NCI-H526 (cell line): Measurements from ENCODE around the gene FREM3.

Experiments used
- DNase-seq, 2 experiments: peaks; one replicate each; lab custom pipeline; 2025; lab: John Stamatoyannopoulos, UW

The FREM3 gene

DNA sequence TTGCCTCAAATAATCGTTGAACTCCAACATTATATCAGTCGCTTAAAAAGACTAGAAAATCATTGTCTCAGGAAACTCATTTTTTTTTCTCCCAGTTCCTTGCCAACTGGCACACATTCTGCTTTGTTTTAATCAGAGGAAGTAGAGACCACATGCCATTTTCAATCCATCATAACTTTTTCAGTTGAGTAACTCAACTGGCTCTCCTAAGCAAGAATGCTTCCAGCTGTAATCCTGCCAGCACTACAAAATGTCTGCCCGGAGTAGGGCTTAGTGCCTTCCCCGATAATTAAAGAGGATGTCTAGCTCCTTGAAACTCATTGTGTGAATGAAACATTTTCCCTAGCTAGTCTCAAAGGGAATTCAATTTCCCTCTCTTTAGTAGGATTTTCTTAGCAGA is 33.0 kb downstream of the FREM3 start:
- no peak for DNase-seq

DNA sequence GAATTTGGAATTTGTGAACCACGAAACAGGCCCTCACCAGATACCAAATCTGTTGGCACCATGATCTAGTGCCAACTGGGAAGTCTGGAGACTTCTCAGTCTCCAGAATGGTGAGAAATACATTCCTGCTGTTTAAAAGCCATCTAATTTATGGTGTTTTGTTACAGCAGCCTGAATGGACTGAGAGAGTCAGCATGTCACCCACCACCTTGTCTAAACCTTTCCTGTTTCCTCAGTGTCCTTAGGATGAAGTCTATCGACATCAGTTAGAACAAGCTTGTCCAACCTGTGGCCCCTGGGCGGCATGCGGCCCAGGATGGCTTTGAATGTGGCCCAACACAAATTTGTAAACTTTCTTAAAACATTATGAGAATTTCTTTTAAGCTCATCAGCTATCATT is 42.1 kb downstream of the FREM3 start:
- no peak for DNase-seq

DNA sequence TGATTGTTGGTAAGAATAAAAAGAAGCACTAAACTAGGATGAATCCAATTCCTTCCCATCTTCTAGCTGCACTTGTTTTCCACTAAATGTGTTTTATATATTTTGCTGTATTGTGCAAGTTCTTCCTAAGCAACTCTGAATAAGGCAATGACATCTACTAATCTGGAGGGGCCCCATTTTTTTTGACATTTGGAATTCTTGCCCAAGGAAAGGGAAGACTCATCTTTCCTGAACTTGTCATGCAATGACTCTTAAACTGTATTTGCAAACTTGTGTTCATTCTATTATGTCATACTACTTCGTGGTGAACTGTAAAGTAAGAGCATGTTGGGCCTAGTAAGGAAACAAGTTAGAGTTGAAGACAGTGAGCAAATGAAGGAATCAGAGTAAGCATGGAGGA is 45.9 kb downstream of the FREM3 start:
- no peak for DNase-seq

DNA sequence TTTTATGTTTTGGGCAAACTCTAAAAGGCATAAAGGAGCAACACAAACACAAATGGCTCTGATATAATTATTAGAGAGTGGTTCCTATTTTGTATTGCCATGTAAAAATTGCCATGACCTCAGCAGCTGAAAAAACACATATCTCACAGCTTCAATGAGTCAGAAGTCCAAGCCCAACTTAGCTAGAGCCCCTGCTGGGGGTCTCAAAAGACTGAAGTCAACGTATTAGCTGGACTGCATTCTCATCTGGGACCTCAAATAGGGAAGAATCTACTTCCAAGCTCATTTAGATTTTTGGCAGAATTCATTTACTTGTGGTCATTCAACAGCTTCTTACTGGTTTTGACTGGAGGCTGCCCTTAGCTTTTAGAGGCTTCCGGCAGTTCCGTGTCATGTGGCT is 47.4 kb downstream of the FREM3 start:
- DNase-seq = no peak

DNA sequence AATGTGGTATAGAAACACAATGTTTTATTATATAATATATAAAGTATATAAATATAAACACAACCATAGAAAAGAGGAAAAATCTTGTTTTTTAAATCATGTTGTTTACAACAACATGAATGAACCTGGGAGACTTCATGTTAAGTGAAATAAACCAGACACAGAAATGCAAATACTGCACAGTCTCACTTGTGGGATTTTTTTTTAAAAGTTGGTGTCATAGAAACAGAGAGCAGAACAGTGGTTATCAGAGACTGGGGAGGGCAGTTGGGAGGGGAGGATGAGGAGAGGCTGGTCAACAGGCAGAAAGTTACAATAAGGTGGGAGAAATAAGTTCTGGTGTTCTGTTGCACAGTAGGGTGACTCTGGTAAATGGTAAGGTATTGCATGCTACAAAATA is 57.1 kb downstream of the FREM3 start:
- no peak for DNase-seq

DNA sequence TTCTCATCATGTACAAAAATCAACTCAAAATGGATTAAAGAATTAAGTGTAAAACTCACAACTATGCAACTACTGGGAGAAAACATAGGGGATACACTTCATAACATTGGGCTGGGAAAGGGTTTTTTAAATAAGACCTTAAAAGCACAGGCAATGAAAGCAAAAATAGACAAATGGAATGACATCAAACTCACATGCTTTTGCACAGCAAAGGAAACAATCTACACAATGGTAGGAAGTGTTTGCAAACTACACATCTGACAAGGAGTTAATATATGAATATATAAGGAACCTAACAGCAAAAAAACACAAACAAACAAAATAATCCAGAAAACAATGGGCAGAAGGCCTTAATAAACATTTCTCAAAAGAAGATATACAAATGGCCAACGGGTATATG is 57.9 kb downstream of the FREM3 start:
- no peak for DNase-seq

DNA sequence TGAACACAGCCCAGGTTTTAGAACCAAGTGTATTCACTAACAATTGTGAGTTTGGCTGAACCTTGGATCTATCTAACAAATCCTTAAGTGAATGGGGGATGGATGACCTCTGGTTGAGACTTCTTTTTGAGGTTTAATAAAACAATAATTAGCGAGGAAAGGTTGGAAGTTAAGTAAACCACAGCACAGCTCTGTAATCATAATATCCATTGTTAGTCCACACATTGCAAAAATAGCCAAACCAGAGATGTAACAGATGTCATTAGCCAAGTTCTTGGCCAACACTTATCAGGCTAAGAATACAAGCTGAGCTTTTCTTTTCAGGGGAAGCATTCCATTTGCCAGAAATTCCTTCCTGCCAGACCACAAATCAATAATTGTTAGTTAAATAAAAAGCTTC is 59.1 kb downstream of the FREM3 start:
- DNase-seq = no peak

DNA sequence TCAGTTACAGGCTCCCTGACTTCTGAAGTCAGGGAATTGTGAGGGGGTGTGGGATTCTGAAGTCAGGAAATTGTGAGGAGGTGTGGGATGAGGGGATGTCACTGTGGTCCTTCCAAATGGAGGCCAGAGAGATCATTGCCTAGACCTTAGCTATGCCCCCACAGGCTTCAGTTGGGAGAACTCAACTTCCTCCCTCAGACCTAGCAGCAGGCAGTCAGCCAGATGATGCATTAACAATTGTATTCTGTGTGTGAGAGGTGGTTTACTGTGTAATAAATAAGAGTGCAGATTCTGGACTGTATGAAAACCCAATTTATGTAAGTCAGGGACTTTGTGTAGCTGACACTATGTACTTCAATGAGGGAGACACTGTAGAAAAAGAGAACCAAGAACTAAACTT is 65.7 kb downstream of the FREM3 start:
- DNase-seq = no peak

DNA sequence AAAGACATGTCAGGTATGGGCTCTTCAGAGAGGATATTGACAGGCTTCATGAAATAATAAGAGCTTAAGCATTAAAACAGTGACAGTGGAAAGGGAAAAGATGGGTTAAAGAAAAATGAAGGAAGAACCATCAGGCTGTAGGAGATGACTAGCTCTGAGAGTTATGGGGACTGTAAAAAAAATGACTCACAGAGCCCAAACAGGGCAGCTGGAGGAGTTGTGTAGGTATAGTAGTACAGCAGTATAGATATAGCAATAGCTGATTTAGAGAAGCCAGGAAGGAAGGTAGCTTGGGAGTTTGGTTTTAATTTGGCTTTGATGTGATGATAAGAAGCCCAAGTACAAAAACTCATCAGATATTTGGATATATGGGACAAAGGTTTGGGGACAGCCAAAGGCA is 66.6 kb downstream of the FREM3 start:
- no peak for DNase-seq

DNA sequence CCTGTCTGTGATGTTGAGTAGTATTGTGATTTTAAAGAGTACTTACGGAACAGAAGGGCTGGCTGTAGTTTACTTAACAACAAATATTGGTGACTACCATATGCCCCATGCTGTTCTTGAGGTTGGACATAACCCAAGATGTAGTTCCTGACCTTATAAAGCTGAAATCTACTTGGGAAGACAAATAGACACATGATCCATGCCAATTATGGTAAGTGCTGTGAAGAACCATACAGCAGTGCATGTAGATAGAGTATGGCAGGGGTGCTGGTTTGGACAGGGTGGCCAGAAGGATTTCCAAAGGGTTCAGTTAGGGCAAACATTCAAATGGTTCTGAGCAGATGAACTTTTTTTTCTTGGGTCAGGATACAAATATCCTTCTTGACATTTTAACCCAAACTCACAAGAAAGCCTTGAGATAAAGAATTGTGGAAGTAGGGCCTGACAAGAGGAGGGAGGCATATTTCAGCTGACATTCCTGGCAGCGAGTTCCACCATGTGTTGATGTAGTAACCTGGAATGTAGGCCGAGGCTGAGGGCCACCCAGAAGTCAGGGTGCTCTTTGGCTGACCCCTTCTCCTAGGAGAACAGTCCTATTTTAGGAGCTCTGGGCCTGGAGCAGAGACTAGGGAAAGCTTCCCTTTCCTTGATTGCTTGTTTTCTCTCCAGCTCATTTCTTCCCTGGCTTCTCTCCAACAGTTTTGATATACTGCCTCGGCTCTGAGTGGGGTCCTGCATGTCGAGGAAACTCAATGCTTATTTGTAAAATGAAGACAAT is 74.2 kb downstream of the FREM3 start:
- no peak for DNase-seq

DNA sequence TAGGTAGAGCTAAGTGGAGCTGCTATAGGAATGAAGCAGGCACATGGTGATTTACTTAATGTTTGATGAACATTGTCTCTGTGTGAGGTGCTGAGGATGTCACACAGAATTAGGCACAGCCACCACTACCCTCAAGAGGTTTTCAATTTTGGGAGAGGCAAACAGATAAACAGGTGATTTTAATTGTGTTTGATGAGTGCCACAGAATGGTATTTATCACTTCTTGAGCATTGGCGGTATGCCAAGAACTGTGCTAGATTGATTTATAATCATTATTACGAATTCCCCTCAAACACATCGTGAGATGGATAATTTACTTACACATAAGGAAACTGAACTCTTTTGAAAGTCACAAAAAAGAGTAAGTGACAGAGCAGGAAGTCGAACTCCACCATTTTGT is 74.8 kb downstream of the FREM3 start:
- no peak for DNase-seq

DNA sequence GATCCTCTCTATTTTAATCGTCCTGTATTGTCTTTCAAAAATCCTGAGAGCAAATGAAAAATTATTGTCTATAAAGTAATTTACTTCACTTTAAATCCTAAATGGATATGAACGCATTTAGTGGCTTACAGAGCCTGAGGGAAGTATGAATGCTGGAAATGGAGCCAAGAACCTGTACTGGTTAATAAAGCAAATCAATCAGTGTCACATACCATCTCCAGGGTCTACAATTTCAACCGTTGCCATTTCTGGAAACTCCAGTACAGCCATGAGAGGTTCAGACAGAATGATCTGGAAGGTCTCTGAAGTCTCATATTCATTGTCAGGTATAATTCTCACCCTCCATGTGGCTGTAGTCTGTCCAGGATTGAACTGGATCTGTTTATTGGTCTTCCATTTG is 76.6 kb downstream of the FREM3 start:
- DNase-seq = no peak

DNA sequence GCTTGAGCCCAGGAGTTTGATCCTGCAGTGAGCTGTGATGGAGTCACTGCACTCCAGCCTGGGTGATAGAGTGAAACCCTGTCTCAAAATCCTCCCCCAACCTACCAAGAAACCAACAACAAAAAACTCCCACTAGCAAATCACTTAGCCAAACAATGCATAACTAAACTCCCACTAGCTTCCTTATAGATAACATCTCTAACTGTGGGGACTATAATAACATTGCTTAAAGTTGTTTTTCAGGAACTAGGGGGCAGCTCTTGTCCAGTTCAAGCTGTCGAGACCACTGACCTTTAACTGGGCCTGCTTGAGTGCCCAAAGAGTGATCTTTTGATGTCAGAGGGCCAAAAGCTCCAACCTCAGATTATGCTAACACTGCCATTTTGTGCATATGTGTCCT is 81.7 kb downstream of the FREM3 start:
- no peak for DNase-seq

DNA sequence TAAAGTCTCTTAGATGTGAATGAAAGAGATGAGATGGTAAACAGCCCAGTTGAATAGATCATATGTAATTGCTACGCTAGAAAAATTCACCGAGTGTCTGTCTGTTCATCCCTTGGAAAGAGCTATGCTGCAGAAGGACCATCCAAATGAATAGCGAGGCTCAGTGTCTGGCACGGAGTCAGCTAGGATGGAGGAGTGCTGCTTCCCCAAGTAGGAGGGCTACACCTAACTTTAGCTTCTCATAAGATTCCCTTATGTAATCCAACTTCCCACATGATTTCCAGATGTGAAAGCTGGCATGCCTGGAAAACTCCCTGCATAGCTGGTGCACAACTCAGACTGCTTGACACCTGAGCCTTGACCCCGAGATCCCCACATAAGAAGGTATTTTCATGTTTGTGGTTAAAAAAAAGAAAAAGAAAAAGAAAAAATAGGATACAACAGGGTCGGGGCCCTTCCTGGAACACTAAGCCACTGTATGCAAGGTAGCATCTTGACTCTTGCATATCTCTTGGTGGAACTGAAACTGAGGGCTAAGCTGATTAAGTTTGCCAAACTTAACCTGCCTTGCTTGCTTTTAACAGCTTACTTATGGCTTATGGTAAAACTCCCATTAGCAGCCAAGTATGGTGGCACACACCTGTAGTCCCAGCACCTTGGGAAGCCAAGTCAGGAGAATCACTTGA is 82.3 kb downstream of the FREM3 start:
- DNase-seq = no peak

DNA sequence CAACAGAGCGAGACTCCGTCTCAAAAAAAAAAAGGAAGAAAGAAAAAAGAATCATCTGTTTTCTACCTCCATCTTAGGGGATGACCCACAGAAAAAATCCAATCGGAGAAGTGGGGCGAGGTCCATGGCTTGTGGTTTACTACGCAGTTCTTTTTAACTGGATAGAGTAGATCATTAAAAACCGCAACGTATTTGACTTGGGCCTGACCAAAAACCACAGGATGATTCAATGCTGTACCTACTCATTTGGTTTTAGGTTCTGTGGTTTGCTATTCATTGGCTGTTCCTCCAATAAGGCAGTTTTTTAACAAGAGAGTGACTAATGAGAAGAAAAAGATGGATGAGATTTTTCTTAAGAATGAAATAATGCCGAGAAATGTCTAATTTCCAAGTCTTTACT is 83.7 kb downstream of the FREM3 start:
- no peak for DNase-seq

DNA sequence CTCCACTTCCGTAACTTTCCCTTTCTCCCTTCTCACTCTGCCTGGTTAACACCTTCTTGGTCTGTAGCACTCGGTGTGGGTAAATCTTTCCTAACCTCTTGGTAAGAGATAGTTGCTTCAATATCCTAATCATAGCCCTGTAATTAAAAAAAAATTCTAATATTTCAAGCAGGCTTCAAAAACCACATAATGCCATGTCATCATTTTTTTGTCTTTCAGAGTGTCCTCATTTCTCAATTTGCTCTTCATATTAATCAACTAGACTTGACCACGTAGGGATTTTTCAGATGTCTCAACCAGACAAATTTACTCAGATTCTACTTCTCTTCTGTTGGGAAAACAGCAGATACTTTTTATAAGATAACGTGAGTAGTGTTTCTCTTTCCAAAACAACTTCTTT is 91.0 kb downstream of the FREM3 start:
- no peak for DNase-seq

DNA sequence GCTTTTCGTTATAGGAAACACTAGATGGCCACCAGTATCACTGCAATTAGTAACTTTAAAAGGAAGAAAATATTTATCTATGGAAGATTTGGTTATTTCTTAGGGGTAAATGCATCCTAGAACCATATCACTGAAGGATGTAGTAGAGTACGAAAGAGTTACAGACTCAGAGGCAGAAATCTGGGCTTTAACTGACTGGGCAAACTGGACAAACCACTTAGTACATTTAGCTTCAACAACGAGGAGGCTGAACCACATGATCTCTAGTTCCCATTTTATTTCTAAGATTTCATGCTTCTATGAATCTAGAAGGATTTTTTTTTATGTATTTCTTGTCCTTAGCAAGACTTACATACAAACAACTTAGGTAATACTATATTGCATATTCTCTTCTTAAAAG is 94.0 kb downstream of the FREM3 start:
- no peak for DNase-seq

DNA sequence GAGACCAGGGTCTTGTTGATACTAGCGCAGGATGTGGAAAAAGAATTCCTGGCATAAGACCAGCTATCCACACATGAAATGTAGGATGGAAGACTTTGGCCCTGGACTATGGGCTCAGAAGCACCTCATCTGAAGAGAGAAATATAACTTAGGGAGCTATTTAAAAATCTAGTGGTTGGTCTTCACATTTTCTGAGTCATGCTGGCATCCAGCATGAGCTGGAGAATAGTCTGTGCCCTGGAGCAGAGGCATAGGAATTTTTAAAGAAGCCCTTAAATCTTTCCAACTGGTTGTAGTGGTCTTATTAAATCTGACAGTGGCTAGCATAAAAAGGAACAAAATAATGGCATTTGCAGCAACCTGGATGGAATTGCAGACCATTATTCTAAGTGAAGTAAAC is 100.6 kb downstream of the FREM3 start:
- no peak for DNase-seq

DNA sequence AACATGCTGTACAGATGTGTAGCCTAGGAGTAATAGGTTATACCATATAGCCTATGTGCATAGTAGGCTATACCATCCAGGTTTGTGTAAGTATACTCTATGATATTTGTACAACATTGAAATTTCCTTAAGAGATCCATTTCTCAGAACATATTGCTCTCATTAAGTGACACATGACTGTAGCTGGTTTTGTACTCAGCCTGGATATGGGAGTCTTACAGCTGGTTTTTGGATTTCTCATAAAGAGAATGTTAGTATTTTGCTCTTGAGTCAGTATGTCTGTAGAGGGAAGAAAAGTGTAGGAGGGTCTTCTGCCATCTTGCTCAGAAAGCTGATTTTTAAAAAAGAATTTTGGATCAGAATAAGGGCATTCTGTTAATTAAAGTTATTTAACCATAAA is 101.7 kb downstream of the FREM3 start:
- DNase-seq = no peak

DNA sequence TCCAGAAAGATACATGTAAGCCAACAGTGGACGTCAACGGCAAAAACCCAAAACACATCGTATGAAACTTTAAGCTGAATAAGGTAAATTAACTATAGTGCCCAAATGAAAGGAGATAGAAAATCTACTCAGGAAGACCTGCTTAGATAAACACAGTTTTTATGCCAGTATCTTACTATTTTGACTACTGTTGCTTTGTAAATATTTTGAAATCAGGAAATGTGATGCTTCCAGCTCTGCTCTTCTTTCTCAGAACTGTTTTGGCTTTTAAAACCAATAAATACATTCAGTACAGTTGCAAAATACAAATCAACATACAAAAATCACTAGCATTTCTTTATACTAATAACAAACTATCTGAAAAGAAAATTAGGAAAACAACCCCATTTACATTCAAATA is 103.2 kb downstream of the FREM3 start:
- no peak for DNase-seq

DNA sequence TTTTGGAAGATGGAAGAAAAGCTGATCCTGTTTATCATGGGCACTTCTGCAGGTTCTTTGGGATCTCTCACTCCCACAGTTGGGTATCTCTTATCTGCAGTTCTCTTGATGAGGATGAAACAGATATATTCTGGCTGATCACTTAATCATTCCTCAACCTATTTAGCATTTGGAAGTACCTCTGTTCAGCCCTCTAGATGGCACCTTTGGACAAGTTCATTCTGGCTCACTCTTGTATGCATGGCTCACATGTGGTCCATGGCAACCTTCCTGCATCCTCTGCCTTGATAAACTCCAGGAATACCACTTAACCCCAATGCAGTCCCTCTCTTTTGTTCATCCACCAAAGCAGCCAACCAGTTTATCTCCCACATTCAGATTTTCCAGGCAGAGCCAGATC is 112.8 kb downstream of the FREM3 start:
- DNase-seq = peak in 1 of 2 experiments; percentile 21

DNA sequence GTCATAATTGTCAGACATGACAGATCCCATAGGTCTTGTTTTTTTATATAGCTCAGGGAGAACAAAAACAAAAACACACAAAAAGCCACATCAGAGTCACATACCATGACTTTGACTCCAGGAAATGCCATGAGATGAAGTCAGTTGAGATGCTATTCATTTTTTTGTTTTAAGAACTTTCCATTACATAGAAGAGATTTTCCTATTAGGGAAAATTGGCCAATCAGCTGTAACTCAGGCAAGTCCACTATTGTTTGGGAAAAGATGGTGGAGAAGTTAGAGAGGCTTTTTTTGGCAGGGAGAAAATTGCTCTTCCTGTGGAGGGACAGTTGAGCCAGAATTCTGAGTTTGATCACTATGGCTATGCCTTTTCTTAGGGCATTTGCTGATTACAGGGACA is 114.4 kb downstream of the FREM3 start:
- no peak for DNase-seq

DNA sequence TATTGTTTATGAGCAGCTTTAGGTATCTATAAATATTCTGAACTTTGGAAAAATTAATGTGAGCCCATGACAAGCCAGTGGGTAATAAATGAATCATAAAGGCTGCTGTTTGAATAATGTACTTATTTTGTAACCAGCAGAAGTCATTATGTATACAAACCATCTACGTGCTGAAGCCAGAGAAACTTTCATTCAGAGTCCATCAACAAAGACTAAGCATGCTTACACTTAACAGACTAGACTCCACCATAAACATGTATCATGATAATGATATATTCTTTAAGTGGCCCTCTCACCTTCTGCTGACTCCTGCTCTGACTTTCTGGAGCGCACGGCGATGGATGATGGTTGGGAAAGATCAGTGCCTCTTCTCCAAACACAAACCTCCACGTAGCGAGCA is 114.9 kb downstream of the FREM3 start:
- no peak for DNase-seq

DNA sequence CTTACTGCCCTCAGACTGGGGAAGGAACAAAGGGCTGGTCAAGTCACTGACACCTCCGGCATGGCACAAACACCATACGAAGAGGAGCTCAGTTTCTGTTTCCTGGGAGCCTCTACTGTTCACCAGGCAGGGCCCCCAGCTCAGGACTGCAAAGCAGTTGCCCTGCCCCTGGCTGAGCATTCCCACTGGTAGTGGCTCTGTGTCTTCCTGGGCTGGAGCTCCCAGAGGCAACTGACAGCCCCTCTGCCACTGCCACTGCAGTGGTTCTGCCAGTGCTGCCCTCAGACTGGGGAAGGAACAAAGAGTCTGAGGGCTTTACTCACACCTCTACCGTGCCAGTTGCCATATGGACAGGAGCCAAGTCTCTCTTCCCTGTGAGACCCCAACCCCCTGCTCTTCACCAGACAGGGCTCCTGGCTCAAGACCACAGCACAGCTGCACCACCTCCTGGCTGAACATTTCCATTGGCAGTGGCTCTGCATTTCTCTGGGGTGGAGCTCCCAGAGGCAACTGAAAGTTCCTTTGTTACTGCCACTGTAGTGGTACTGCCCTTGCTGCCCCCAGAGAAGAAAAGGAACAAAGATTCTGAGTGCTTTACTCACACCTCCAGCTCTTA is 119.0 kb downstream of the FREM3 start:
- no peak for DNase-seq
